NCI-H187 treated with DMSO at 0.1 percent for 48 hours (cell line): ENCODE data around the gene CPPED1.
"Not testable (repeated sequence)": the region's sequence is repeated elsewhere in the genome, so short reads cannot be mapped to it uniquely, and the experiment has no call there.

Experiments used
- DNase-seq: peaks from one replicate; lab custom pipeline; 2025; lab: John Stamatoyannopoulos, UW

Gene CPPED1

DNA sequence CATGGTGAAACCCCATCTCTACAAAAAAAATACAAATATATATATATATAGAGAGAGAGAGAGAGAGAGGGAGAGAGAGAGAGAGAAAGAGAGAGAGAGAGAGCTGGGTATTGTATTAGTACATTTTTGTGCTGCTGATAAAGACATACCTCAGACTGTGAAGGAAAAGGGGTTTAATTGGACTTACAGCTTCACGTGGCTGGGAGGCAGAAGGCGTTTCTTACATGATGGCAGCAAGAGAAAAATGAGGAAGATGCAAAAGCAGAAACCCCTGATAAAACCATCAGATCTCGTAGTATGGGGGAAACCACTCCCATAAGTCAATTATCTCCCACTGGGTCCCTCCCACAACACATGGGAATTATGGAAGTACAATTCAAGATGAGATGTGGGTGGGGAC is 37.5 kb downstream of the CPPED1 start:
- DNase-seq = not testable (repeated sequence)

DNA sequence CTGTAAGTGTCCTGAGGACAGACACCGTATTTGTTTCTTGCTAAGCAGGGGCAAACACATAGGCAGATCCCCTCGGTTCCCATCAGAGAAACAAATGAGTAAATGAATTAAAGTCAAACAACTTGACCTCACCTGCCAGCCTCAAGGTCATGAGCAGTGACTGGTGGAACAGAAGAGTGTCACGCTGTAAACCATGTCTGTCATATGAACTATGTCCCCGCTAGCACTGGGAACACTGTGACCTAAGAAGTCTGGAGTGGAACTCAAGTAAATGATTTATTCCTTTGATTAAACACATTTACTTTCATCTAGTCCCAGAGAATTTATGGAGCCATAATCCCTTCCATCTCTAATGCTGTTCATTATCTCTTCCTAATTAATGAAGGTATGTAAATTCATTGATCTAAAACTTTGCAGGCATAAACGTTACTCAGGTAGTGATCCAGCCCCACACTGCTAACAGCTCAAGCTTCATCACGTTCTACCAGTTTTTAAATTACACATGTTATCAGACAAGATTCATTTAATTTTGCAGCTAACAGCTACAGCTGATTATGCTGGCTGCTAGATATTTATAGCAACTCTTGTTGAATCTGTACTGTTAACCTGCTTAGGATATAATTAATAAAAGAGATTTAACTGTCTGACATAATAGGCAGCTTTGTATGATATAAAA is 38.7 kb downstream of the CPPED1 start:
- DNase-seq = no peak

DNA sequence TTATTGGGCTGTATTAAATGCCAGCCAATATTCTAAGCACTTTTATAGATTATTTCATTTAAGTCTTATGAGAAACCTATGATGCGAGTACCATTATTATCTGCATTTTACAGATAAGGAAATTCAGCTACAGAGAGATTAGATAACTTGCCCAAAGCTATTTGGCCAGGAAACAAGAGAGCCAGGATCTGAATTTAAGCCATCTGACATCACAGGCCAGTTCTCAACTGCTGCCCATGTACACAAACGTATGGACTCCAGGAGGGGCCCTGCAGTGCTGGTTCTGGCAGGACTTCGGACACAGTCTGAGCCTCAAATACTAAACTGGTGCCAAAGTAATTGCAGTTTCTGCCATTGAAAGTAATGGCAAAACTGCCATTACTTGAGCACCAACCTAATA is 40.2 kb downstream of the CPPED1 start:
- no peak for DNase-seq

DNA sequence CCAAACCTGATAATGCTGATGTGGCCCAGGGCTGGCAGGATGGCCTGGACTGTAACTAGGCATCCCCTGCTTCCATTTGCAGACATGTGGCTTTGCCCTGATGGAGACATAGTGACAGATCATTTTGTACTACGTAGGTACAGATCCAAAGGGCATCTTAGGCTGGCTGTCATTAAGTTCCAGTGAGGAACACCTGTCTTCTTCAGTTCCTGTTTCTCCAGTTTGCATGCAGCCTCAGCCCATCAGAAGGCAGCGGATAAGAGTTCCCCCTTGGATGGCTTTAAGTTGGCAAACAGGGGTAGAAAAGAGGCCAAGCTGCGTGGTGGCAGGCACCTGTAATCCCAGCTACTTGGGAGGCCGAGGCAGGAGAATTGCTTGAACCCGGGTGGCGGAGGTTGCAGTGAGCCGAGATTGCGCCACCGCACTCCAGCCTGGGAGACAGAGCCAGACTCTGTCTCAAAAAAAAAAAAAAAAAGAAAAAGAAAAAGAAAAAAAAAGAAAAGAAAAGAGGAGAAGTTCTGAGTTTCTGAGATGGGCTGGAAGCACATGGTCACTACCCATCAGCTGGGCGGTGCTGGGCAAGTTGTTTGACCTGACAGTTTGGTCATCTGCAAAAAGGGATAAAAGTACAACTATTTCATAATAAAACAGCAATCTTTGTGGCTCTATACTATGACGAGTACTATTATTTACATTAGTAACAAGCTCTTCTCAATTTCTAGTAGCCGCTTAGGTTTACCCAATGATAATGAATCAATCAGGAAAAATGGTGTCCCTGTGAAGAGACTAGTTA is 42.7 kb downstream of the CPPED1 start:
- DNase-seq = no peak

DNA sequence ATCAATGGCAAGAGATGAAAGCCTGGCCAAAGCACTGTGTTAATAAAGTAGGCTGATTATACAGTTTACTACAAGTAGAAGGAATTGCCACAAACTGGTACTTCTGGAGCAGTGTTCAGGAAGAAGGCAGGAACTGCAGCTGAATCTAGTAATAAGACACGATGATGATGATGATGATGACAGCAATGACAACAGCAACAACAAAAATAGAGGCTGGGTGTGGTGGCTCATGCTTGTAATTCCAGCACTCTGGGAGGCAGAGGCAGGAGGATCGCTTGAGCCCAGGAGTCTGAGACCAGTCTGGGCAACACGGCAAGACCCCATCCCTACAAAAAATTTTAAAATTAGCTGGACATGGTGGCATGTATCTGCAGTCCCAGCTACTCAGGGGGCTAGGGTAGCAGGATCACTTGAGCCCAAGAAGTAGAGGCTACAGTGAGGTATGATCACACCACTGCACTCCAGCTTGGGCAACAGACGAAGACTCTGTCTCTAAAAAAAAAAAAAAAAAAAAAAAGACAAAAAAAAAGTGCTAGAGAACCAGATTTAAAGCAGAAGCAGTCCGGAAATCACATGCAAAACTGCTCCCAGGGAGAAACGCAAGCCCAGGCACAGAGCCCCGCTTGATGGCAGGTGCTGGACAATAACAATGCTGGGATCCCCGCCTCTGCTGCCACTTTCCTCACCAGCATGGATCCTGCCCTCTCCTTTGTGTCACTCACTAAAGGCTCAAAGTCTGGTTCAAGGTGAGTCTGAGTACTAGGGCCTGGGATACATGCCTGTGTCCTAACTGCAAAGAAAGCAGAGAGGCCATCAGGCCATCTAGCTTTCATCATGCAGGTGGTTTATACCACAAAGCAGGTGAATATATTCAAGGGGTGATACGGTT is 44.8 kb downstream of the CPPED1 start:
- DNase-seq = no peak

DNA sequence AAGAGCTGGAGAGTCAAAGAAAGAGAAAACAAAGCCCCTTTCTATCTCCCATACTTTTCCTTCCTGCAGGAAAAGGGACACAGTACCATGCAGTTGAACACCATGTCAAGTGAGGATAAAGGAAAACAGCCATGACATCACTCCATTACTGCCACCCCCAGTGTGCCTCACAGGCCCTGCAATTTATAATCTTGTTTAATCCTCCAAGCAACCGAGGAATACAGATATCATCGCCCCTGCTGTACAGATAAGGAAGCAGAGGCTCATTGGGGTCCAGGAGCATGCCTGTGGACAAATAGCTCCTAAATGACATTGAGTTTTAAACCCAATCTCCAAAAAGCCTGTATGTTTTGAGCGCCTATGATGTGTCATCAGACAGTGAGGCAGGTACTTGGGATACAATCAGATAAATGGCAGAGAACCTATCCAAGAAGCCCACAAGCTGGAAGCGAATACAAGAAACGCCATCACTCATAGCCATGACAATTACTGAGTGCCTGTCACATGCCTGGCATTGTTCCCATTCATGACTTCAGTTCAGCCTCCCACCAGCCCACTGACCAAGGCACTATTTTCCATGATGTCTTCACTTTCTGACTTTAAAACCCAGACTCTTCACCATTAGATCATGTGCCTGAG is 45.5 kb downstream of the CPPED1 start:
- no peak for DNase-seq

DNA sequence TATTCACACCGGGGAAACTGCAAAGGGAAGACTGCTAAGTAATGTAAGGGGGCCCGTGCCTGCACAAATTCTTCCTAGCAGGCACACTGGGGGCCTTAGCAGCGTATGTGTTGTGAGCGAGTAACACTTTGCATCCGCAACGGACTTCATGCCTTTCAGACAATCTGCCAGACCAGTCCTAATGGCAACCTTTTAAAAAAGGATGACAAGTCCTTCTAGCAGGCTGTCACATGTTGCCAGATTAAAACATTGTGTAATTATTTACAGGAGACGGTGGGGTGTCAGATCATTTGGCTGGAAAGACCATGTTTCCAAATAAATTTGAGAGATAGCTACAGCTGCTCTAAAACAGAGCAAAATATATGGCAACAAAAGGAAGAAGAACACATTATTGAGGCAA is 46.1 kb downstream of the CPPED1 start:
- DNase-seq = no peak

DNA sequence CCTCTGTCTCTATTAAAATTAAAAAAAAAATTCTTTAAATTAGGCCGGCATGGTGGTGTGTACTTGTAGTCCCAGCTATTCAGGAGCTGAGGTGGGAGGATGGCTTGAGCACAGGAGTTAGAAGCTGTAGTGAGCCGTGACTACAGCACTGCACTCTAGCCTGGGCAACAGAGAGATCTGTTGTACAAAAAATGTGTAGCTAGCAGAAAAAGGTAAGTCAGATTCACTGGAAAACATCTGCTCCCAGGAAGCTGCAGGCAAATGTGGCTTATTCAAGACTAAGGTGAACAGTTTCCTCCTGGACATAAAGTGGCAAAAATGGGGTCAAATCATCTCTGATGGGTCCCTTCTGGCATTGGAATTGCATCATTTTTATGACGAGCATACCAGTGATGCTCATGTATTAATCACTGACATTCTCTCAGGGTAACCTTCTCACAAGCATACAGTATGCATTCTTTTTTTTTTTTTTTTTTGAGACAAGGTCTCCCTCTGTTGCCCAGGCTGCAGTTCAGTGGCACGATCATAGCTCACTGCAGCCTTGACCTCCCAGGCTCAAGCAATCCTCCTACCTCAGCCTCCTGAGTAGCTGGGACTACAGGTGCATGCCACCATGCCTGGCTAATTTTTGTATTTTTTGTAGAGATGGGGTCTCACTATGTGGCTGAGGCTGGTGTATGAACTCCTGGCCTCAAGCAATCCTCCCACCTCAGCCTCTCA is 48.7 kb downstream of the CPPED1 start:
- no peak for DNase-seq

DNA sequence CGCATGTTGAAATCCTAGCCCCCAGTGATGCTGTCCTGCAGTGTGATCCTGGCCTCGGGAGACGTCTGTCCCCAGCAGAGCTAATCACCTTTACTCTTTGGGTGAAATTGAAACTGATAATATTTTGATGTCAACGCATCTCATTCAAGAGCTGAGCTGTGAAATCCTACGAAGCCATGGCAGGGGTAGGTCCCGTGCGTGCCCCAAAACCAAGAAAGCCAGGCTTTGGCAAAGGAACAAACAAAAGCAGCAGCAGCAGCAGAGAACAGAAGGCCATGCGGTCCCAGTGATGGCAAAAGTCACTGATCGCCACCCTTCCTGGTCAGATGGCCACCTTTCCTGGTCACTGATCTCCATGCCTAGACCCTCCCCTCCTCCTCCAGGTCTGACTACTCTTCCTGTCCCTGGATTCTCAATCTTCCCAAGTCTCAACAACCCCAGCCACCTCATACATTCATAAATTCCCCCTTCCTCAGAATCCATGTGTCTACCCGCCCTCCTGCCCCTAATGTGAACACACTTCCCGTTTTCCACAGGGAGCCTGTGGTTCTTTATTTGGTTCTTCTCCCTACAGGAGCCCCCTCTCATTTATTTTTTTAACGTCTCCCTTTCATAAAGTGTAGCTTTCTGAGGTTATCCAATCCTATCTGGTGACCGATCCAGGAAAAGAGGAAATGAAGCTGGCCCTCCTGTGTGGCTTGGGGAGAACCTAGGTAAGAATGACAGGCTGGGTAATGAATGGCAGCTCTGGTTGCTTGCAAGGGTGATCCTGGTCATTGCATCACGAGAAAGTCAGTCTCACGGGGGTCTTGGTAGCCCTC is 50.3 kb downstream of the CPPED1 start:
- DNase-seq = no peak

DNA sequence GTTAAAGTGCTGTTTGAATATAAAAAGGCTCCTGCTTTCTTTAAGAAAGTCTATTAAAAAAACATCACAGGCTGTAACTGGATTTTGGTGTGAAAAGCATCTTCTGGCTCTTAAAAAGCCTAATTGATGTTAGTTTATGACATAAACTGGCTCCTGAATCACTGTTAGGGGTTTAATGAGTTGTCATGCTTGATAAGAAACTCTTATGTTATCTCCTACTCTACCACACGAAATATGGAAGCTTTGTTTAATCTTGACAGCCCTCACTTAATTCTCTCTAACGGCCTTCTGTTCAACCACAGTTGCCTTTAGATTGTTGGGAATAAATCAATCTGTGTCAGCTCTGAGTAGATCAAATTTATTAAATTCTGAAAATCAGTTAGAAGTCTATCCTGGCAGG is 51.5 kb downstream of the CPPED1 start:
- no peak for DNase-seq

DNA sequence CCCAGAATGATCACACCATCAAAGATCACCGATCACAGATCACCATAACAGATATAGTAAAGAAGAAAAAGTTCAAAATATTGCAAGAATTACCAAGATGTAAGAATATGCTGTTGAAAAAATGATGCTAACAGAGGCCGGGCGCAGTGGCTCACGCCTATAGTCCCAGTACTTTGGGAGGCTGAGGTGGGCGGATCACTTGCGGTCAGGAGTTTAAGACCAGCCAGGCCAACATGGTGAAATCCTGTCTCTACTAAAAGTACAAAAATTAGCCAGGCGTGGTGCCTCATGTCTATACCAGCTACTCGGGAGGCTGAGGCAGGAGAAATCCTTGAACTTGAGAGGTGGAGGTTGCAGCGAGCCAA is 53.2 kb downstream of the CPPED1 start:
- no peak for DNase-seq

DNA sequence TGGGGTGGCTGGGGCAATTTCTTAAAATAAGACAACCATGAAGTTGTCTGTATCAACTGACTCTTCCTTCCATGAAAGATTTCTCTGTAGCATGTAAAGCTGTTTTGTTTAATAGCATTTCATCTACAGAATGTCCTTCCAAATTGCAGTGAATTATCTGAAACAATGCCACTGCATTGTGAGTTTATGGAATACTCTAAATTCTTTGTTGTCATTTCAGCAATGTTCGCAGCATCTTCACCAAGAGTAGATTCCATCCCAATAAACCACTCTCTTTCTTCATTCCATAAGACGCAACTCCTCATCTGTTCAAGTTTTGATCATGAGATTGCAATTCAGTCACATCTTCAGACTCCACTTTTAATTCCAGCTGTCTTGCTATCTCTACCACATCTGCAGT is 54.6 kb downstream of the CPPED1 start:
- no peak for DNase-seq

DNA sequence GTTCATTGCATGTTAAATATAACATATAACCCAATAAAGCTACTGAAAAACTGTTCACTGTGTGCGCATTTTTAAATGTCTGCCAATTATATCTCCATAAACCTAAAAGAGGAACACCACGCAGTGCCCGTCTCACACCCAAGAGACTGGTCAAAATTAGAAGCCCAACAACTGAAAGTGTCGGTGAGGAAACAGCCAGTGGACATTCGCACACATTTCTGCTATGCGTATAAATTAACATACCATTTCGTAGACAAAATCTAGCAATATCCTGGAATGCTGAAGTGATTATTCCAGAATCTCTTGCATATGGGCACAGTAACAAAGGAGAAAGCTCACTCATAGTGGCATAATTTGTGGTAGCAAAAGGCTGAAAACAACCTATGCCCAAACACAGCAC is 55.9 kb downstream of the CPPED1 start:
- no peak for DNase-seq

DNA sequence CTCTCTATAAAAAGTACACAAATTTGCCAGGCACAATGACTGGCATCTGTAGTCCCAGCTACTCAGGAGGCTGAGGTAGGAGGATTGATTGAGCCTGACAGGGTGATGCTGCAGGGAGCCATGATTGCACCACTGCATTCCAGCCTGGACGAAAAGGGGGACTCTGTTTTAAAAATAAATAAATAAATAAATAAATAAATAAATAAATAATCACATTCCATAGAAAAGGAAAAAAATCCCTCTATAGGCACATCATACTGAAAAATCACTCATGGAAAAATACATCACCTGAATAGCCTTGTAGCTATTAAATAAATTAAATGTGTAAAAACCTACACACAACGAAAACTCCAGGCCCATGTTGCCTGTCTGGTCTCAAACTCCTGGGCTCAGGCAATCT is 56.4 kb downstream of the CPPED1 start:
- no peak for DNase-seq

DNA sequence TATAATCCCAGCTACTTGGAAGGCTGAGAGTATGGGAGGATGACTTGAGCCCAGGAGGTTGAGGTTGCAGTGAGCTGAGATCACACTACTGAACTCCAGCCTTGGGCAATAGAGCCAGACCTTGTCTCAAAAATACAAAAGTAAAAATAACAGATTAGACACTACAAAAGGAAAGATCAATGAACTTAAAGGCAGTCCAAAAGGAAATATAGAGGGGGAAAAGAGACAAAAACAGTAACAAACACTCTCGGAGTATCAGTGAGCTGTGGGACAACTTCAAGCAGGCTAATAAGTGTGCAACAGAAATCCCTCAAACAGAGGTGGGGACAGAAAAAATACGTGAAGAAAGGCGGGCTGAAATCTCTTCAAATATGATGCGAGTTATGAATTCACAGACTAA is 58.8 kb downstream of the CPPED1 start:
- DNase-seq = no peak

DNA sequence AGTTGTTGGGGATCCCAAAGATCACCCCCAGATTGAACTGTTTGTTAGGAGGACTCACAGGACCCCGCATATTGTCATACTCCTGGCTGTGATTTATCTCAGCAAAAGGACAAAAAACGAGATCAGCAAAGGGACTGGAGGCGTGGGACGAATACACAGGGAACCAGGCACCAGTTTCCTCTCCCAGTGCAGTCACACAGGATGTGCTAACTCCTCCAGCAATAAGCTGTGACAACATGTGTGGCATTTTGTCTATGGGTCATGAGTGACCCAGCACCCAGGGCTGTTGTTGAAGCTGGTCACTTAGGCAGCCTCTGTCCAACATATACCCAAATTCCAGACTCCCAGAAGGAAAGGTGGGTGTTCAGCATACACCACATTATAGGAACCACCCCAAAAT is 60.9 kb downstream of the CPPED1 start:
- no peak for DNase-seq

DNA sequence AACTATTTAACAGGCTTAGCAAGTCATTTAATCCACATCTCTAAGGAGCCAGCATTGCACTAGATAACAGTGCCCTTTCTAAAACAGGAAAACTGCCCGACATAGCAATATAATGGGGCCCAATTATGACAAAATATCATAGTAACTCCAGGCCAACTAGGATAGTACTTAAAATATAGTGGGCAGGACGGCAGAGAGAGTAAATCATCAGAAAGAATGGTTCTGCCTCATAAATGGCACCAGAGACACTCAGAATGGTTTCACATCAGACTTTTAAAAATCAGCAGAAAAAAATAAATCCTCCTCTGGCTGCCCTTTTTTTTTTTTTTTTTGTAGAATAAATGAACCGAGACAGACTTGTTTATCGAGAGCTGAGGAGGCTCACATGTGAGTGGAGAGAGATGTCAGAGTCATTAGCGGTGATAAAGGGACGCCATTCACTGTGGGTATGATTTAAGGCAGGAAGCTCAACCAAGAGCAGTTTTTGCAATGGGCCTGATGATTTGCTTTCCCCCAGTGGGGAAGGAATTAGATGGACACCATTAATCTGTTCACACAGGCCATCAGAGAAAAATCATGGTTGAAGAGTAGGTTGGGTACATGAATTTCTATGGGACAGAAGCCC is 62.6 kb downstream of the CPPED1 start:
- no peak for DNase-seq

DNA sequence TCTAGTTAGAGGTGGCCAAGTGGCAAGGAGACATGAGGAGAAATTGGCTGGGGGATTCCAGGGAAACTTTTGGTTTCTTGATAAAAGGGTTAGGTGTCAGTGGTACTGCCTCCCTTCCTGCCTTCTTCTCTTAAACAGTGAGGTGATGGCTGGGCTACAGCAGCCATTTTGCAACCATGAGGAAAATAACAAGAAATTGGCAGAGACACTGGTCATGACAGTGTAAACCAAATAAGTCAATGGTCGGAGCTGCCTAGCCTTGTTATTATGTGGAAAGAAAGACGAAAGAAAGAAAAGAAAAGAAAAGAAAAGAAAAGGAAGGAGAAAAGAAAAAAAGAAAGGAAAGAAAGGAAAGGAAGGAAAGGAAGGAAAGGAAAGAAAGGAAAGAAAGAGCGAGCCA is 63.9 kb downstream of the CPPED1 start:
- no peak for DNase-seq

DNA sequence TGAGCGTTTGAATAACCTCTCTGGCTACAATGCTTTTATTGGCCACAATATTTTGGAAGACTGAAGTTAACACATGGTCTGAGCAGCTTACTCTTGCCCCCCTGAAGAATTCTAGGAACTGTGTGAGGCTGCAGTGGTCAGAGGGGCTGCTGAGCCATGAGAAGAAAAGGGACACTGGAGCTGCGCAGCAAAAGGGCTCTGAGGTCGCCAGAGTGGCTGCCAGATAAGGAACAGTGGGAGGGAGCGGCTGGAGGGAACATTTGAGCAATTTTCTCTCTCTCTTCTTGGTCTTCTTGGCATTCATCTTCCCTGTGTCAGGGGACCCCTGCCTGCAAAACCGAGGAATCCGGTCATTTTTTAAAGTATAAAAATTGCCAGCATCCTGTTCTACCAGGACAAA is 66.1 kb downstream of the CPPED1 start:
- no peak for DNase-seq

DNA sequence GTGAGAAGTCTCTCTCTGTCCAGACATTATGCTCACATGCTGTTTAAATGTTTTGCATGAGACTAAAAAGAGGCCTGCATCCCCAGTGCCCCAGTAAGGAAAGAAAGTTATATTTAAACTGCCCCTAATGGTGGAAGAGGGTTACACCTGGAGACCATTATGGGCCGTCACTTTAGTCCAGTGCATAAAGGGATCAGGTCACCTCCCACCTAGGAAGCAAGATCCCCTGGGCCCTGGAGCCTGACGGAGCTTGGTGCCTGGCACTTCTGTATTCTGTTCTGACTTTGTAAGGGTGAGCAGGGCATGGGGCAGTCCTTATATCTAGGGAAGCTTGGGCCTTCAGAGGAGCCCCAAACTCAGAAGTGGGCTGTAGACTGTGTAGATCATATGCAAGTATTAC is 67.9 kb downstream of the CPPED1 start:
- DNase-seq = no peak
